HG02798 (cell line): ENCODE data around the gene PRC1.

Experiments
- ATAC-seq: cut with Tn5 transposase; IDR thresholded peaks from one replicate; pipeline ENCODE4 v1.9.1; 2021; ENCODE audit warnings: mild to moderate bottlenecking; ENCODE audit not compliant: unreplicated experiment, poor library complexity

PRC1 gene

DNA sequence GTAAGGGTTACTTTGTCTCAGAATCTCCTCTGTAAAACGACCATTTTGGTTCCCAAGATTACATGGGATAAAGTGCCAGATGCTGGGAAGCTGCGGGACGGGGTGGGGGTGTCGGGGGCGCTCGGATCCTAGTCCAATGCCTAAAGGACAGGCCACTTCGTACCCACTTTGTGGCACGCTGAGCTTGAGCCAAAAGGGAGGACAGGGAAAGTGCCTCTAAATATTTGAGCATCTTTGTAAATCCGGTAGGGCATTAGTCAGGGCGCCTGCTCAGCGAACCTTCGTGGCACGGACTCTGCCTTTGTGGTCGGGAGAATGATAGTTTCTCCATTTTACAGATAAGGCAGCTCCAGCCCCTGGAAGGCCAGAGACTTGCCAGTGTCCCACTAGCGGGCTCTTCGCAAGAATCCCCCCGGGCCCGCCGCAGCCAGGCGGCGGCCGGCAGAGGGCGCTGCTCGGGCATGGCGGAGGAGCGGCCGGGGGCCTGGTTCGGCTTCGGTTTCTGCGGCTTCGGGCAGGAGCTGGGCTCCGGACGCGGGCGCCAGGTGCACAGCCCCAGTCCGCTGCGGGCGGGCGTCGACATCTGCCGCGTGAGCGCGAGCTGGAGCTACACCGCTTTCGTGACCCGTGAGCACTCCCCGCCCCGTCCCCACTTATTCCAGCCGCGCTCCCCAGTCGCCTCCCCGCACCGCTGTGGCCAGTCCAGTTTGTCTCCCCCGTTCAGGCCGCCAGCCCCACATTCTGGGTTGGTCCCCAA, 37.9 kb downstream of the PRC1 start:
- ATAC-seq, result no peak

DNA sequence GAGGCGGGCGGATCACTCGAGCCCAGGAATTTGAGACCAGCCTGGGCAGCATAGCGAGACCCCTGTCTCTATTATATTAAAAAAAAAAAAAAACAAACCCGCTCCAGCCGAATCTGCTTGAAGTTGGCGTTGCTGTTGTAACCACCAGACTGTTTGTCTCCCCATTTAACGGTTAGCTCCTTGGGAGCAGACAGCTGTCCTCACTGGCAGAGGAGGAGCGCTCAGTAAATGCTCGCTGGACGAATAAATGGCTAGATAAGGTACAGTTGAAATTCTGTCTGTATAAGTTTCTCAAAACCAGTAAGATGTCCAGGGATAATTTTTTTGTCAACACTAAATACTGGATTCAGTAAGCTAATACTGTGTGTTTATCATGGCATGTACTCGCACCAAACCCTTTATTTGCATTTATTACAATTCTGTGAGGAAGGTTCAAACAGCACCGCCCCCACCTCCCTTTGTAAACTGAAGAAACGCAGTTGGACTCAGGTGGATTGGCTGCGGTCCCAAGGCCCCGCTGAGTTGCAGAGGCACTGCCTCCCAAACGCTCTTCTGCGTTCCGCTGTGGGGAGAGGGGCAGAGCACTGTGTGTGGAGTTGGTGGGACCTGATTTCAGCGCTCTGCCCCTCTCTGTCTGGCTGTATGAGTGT, 38.6 kb downstream of the PRC1 start:
- no peak for ATAC-seq

DNA sequence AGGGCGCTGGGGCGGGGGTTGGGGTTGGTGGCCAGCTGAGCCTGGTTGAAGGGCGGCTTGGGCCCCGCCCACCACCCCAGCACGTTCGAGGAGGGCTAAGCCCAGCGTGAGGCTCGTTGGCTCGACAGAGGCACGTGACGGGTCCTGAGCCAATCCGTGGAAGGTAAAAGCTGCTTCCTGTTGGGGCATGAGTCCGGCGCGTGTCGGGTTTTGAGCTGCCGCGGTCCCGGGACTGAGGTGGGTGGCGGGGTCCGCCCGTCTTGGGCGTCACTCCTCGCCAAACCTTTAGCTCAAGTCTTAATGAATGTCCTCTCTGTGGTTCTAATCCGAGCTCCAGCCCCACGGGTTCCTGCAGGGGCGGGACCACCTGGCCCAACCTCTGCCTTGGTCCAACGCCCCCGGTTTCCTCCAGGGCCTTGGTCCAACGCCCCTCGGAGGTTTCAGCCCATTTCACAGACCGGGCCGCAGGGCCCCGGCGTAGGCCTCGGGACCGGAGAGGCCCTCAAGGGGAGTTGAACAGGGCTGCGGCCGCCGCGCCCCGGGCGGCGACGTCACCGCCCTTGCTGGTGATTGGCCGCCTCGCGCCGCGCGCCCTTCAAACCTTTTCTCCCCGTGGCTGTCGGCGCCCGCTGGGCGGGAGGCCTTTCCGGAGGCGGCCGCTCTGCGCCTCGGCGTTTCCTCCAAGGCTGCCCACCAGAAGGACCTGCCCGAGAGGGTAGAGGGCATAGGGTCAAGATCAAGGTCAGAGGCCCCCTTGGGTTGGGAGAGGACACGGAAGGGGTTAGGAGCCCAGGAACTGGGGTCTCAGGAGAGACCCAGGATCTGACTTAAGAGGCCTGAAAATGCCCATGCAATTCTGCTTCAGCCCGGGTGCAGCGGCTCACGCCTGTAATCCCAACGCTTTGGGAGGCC, 39.4 kb downstream of the PRC1 start, which contains the start of gene RCCD1:
Gene RCCD1 (plus strand): TSS at position 173 of the 912 bp plus-strand sequence. CDS start 1,851 bp downstream, outside the sequence.
- ATAC-seq, result peak; percentile 94

DNA sequence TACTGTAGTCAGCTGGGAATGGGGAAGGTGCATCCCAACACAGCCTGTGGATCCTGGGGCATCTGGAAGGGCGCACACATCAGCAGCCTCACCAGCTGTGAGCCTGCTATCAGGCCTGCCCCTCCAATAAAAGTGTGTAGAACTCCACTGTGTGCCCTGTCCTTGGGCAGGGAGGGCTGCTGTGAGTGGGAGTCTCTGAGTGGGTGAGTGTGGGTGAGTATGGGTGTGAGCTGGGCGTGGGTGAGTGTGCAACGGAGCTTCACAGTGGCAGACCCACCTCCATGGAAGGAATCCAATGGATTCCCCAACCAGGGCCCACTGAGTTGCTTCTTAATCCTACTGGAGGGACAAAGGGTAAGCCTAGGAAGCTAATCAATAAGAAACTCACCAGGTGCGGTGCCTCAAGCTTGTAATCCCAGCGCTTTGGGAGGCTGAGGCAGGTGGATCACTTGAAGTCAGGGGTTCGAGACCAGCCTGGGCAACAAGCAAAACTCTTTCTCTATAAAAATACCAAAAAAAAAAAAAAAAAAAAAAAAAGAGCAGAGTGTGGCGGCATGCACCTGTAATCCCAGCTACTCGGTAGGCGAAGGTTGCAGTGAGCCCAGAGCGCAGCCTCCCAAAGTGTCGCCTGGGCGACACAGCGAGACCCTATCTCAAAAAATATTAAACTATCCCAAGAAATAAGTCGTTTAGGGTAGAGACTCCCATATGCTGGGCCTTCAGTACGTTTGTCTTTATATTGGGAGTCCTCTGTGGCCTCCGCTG, 40.2 kb downstream of the PRC1 start:
- no peak for ATAC-seq

DNA sequence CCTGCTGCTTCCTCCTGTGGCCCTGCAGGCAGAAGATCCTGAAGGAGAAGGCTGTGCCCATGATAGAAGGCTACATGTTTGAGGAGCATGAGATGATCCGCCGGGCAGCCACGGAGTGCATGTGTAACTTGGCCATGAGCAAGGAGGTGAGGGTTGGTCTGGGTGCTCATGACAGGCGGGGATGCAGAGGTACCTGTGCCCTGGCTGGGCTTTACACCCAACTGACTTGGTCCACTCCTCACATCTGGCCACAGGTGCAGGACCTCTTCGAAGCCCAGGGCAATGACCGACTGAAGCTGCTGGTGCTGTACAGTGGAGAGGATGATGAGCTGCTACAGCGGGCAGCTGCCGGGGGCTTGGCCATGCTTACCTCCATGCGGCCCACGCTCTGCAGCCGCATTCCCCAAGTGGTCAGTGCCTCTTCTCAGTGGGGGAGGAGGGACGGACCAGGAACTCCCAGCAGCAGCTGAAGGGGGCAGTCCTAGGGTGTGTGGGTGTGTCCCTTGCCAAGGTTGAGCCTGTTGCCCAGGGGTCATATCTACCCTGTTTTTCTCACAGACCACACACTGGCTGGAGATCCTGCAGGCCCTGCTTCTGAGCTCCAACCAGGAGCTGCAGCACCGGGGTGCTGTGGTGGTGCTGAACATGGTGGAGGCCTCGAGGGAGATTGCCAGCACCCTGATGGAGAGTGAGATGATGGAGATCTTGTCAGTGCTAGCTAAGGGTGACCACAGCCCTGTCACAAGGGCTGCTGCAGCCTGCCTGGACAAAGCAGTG, 41.2 kb downstream of the PRC1 start:
- ATAC-seq, result no peak

DNA sequence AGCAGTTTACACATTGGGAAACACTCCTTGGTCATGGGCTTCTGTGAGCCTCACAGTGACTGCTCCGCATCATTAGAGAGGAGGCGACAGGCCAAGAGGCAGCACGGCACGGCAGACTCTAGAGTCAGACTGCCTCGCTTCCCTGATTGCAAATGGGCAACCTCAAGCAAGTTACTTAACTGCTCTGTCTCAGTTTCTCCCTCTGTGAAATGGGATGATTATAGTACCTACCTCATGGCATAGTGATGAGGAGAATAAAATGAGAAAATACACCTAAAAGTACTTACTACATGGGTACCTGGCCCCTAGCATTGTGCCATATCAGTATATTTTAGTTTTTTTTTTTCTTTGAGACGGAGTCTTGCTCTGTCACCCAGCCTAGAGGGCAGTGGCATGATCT, 43.7 kb downstream of the PRC1 start:
- no peak for ATAC-seq

DNA sequence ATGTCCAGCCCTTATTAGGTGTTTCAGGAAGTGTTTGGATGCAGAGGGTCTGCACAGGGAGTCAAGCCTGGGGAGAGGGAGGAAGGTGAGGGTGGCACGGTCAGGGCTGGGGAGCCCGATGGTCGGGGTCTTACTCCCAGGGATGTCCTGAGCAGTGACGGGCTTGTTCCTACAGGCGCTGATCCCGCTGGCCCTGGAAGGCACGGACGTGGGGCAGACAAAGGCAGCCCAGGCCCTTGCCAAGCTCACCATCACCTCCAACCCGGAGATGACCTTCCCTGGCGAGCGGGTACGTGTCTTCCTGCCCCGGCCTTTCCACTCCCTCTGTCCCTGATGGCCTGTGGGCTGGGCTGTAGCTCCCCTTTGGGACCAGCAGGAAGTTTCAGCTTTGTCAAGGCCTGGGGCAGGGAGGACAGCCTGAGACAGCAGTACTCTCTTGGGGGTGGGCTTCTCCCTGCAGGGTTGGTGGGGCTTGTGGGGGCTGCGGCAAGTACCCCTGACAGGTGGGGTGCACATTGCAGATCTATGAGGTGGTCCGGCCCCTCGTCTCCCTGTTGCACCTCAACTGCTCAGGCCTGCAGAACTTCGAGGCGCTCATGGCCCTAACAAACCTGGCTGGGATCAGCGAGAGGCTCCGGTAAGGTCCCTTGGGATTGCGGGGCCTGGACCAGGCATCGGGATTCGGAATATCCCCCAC, 44.2 kb downstream of the PRC1 start:
- no peak for ATAC-seq

DNA sequence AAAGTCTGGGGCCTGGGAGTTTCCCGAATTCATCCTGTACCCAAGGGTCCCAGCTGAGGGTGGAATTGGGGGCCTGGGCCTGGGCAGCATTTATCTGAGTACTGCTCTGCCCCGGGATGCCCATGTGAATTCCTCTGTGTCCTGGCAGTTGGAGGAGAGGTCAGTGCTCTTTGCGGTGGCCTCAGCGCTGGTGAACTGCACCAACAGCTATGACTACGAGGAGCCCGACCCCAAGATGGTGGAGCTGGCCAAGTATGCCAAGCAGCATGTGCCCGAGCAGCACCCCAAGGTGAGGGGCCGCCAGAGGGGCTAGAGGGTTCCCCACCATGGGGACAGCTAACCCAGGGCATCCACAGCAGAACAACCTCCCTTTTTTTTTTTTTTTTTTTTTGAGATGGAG, 45.8 kb downstream of the PRC1 start:
- no peak for ATAC-seq

DNA sequence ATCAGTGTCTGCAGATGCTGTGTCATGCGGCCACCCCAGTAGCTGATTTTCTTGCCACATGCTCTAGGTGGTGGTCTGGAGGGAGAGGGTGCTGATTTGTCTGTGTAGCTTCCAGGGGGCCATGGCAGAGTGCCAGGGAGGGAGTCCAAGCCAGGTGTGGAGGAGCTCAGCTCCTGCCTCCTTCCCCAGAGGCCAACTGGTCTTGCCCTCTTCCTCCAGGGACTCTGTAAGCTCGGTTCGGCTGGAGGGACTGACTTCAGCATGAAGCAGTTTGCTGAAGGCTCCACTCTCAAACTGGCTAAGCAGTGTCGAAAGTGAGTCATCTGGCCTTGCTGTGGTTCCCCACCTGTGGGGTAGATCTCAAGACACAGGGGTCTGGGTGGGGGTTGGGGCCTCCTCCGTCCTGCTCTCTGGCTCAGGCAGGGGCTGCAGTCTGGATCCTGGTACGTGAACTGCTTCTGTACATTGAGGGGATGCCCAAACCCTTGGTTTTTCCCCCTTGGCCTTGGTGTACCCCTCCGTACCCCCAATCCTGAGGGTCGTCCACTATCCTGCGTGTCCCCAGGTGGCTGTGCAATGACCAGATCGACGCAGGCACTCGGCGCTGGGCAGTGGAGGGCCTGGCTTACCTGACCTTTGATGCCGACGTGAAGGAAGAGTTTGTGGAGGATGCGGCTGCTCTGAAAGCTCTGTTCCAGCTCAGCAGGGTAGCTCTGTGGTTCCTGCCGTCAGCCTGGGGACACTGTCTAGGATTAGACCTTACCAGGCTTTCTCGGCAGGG, 46.6 kb downstream of the PRC1 start:
- no peak for ATAC-seq

DNA sequence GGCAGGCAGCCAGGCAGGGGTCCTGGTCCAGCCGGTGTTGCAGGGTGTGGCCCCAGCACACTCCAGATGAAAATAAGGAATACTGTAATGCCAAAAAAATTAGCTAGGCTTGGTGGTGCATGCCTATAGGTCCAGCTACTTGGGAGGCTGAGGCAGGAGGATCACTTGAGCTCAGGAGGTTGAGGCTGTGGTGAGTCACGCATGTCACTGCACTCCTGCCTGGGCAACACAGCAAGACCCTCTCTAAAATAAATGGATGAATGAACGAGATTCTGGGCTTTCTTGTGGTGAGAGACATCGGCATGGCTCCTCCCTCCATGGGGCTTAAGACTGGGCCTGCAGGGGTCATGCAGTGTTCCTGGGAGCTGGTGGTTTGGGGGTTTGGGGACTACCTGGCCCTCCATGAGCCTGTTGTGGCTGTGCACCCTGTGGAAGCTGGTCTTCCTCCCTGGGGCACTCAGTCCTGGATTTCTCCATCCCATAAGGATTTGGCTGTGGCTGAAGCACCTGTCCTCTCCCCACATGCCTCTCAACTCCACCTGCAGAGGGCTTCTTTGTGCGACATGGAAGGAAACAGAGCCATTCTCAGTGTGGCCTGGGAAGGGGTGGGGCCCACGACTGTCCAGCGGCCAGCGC, 47.3 kb downstream of the PRC1 start:
- ATAC-seq, result no peak

DNA sequence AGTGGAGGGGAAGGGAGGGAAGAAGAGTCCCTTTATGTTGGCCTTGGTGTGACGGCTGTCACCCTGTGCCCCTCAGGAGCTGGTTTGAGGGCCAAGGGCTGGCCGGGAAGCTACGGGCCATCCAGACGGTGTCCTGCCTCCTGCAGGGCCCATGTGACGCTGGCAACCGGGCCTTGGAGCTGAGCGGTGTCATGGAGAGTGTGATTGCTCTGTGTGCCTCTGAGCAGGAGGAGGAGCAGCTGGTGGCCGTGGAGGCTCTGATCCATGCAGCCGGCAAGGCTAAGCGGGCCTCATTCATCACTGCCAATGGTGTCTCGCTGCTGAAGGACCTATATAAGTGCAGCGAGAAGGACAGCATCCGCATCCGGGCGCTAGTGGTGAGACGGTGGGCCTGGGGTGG, 47.8 kb downstream of the PRC1 start:
- no peak for ATAC-seq

DNA sequence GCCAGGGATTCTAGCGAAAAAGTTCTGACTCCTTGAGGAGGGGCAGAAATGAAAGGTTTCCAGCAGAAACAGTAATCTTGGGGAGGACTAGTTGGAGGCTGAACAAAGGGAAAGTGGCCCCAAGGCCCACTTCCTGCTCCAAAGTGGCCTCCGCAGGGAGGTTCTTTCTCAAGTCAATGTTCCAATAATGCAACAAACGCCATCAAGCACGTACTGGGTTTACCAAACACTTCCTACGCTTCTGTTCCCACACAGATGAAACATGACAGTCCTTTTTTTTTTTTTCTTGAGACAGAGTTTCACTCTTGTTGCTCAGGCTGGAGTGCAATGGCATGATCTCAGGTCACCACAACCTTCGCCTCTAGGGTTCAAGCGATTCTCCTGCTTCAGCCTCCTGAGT, 49.2 kb downstream of the PRC1 start:
- ATAC-seq, result no peak

DNA sequence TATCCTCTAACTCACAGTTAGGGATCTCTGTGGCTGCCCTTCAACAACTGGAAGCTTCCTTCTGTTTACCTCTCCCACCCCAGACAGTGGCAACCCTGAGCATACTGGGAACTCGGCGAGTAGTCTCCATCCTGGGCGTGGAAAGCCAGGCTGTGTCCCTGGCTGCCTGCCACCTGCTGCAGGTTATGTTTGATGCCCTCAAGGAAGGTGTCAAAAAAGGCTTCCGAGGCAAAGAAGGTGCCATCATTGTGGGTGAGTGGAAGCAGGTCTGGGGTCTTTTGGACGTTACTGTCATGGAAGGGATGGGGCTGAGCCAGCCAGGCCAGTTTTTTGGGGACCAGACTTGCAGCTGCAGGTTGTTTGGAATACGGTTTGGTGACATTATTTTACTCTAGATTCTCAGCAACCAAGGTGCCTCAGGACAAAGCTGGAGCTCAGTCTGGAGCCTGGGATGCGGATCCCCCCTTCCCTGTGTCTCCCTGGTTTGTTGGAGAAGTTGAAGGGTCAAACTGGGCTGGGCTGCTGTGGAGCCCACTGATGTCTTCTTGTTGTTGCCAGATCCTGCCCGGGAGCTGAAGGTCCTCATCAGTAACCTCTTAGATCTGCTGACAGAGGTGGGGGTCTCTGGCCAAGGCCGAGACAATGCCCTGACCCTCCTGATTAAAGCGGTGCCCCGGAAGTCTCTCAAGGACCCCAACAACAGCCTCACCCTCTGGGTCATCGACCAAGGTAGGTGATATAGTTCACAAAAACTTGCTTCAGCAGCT, 51.8 kb downstream of the PRC1 start:
- ATAC-seq, result no peak

DNA sequence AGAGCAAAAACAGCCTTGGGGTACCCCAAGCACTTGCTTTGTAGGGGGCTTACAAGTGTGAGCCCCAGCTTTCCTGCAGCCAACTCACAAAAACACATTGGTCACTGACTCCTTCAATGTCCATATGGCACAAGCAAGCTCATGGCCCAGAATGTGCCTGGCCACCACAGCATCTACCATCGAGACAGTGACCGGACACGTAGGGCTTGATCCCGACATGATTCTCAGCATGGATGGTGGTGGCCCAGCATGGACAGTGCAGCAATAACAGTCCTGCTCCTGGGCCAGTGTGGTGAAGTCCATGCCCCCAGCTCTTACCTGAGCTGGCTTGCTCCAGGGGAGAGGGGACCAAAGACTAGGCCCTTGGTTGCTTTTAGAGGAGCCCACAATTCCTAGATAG, 53.3 kb downstream of the PRC1 start:
- no peak for ATAC-seq

DNA sequence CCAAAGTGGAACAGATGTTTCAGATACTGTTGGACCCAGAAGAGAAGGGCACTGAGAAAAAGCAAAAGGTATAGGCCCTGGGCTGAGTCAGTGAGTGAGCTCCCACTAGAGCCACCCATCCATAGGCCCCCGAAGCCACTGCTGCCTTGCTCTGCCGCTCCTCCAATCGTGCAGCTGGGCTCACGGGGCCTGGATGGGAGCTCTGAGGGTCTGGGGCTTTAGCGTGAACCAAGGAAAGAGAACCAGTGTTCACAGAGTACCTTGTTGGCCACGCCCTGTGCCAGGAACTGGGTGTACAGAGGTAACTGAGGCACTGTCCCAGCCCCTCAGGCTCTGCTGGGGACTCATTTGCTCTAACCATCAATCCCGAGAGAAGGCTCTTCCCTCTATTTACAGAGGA, 54.6 kb downstream of the PRC1 start:
- ATAC-seq, result no peak

DNA sequence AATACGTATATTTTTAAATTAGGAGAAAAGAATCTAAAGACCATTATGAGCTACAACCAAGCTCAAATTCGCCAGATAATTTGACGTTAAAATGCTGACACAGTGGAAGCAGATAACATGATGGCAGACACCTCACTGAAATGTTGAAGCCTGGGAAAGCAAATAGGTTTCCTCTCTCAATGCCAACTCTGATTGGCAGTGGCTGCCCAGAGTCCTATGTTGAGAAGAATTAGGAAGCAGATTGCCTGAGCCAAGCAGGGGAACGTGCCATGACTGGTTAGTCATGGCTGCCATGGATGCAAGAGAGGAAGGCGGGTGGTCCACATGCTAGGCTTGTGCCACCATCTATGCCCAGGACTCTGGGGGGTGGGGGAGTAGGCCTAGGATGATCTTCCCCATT, 56.1 kb downstream of the PRC1 start:
- ATAC-seq, result no peak

DNA sequence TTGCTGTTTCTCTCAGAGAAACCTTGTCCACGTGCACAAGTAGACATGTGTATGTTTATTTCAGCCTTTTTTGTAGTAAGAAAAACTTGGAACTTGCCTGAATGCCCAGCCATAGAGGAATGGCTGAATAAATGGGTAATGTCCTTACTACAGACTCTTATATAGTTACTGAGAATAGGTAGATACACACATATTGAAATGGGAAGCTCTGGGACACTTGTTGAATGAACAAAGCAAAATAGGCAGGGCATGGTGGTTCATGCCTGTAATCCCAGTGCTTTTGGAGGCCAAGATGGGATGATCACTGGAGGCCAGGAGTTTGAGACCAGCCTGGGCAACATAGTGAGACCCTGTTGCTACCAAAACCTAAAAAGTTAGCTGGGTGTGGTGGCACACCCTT, 57.5 kb downstream of the PRC1 start:
- ATAC-seq, result no peak
